Embryonic facial prominence (tissue), 1 donor: ENCODE data around the gene RNPEPL1.
"Not testable (repeated sequence)": the region's sequence is repeated elsewhere in the genome, so short reads cannot be mapped to it uniquely, and the experiment has no call there.

Experiments used
- DNase-seq: peaks from one replicate; pipeline ENCODE4 v3.0.0-alpha.2; 2016; ENCODE audit errors: extremely low spot score

The RNPEPL1 gene

GRCh38 chr2:240604939-240605716, 36.8 kb downstream of the RNPEPL1 start:
- no peak for DNase-seq

- no peak for DNase-seq
Observed at GRCh38 chr2:240605867-240606743, 37.8 kb downstream of the RNPEPL1 start.

GRCh38 chr2:240611601-240612210, 43.4 kb downstream of the RNPEPL1 start:
- DNase-seq = no peak

GRCh38 chr2:240613781-240614180, 45.5 kb downstream of the RNPEPL1 start:
- DNase-seq = no peak

GRCh38 chr2:240614391-240614790, 46.1 kb downstream of the RNPEPL1 start:
- no peak for DNase-seq

GRCh38 chr2:240615396-240615795, 47.1 kb downstream of the RNPEPL1 start:
- no peak for DNase-seq

GRCh38 chr2:240615820-240616547, 47.7 kb downstream of the RNPEPL1 start:
- no peak for DNase-seq

- not testable (repeated sequence) for DNase-seq
Observed at GRCh38 chr2:240616860-240617666, 48.8 kb downstream of the RNPEPL1 start.

GRCh38 chr2:240618776-240619175, 50.5 kb downstream of the RNPEPL1 start:
- no peak for DNase-seq

GRCh38 chr2:240619506-240620148, 51.3 kb downstream of the RNPEPL1 start:
- DNase-seq = no peak

GRCh38 chr2:240620149-240620731, 52.0 kb downstream of the RNPEPL1 start:
- no peak for DNase-seq

- DNase-seq = no peak
Observed at GRCh38 chr2:240620859-240621258, 52.6 kb downstream of the RNPEPL1 start.

- no peak for DNase-seq
Observed at GRCh38 chr2:240622060-240622411, 53.8 kb downstream of the RNPEPL1 start.

- no peak for DNase-seq
Observed at GRCh38 chr2:240622531-240623235, 54.4 kb downstream of the RNPEPL1 start.

GRCh38 chr2:240623531-240624010, 55.3 kb downstream of the RNPEPL1 start:
- DNase-seq = no peak

- no peak for DNase-seq
Observed at GRCh38 chr2:240624011-240624949, 56.0 kb downstream of the RNPEPL1 start.

GRCh38 chr2:240624950-240625621, 56.8 kb downstream of the RNPEPL1 start, which contains the start of gene GPR35:
Gene GPR35 (plus strand): TSS chr2:240625480. CDS start chr2:240629953, 4,473 bp downstream.
- no peak for DNase-seq
